ENCODE results near the gene CDCA4. TPM values are rescaled to one million over a fixed set of nuclear protein-coding genes. Genes with fewer than 3 reads are reported as not detected.

Gene CDCA4
- total RNA-seq, 2 experiments from 2014 or later, result 17.7 to 18.8 TPM

- ChIA-PET POLR2A (no interaction called here), CTCF (no interaction called here)
- no peaks in the 10 kb centered on the region for H3K27me3 ChIP-seq (ENCODE audit: control insufficient read depth in 1 of 2, insufficient read depth in 2 of 2, low read length in 2 of 2)
- no peak for TF ChIP-seq CTCF (IDR thresholded peaks at IDR 0.05)
- Mint-ChIP-seq H3K27ac (no peak overlapping the region), H3K36me3 (ENCODE audit: low read depth) (peaks cover 20% of the 10 kb centered on the region), H3K9me3 (no peaks in the 10 kb centered on the region), H3K4me3 (no peak overlapping the region), H3K27me3 (no peaks in the 10 kb centered on the region), H3K4me1 (ENCODE audit: low read depth) (peaks cover 27% of the 10 kb centered on the region)
- no peaks in the 10 kb centered on the region for H3K9me3 ChIP-seq (ENCODE audit: control insufficient read depth in 1 of 2, insufficient read depth in 1 of 2, low read length in 2 of 2)
- DNase-seq (no peak), ATAC-seq (ENCODE audit: poor library complexity) (no peak)
- intact Hi-C loops (cut with DNase I, micrococcal nuclease), result no loop called here
- H3K4me1 ChIP-seq (ENCODE audit: insufficient read depth, low read length), result peaks cover 36% of the 10 kb centered on the region
- peaks cover 37% of the 10 kb centered on the region for H3K36me3 ChIP-seq (ENCODE audit: insufficient read depth, low read length)
- H3K27ac ChIP-seq (ENCODE audit: low read depth in 1 of 2, low read length in 2 of 2), result no peak overlapping the region
- no peak overlapping the region for H3K4me3 ChIP-seq (ENCODE audit: low read length)
These were observed 10.0 kb downstream of the CDCA4 start for GRCh38 chr14:105010891-105011291.

- ATAC-seq (ENCODE audit: poor library complexity) (no peak), DNase-seq (no peak)
- Histone ChIP-seq H3K9me3 (ENCODE audit: control insufficient read depth in 1 of 2, insufficient read depth in 1 of 2, low read length in 2 of 2) (no peaks in the 10 kb centered on the region), H3K4me3 (ENCODE audit: low read length) (no peak overlapping the region), H3K36me3 (ENCODE audit: insufficient read depth, low read length) (peaks cover 37% of the 10 kb centered on the region), H3K4me1 (ENCODE audit: insufficient read depth, low read length) (peaks cover 29% of the 10 kb centered on the region), H3K27ac (ENCODE audit: low read depth in 1 of 2, low read length in 2 of 2) (no peak overlapping the region), H3K27me3 (ENCODE audit: control insufficient read depth in 1 of 2, insufficient read depth in 2 of 2, low read length in 2 of 2) (no peaks in the 10 kb centered on the region)
- Mint-ChIP-seq H3K4me1 (ENCODE audit: low read depth) (peaks cover 21% of the 10 kb centered on the region), H3K27ac (no peak overlapping the region), H3K27me3 (no peaks in the 10 kb centered on the region), H3K4me3 (no peak overlapping the region), H3K9me3 (no peaks in the 10 kb centered on the region), H3K36me3 (ENCODE audit: low read depth) (peaks cover 18% of the 10 kb centered on the region)
- ChIA-PET CTCF (no interaction called here), POLR2A (no interaction called here)
- intact Hi-C loops (cut with DNase I, micrococcal nuclease), result no loop called here
- no peak for TF ChIP-seq CTCF (IDR thresholded peaks at IDR 0.05)
These were observed 10.8 kb downstream of the CDCA4 start for GRCh38 chr14:105010106-105010505.

- Mint-ChIP-seq H3K27me3 (no peaks in the 10 kb centered on the region), H3K4me1 (ENCODE audit: low read depth) (no peaks in the 10 kb centered on the region), H3K4me3 (no peak overlapping the region), H3K27ac (no peak overlapping the region), H3K36me3 (ENCODE audit: low read depth) (peaks cover 18% of the 10 kb centered on the region), H3K9me3 (no peaks in the 10 kb centered on the region)
- H3K27me3 ChIP-seq (ENCODE audit: control insufficient read depth in 1 of 2, insufficient read depth in 2 of 2, low read length in 2 of 2), result no peaks in the 10 kb centered on the region
- TF ChIP-seq CTCF (IDR thresholded peaks at IDR 0.05), result no peak
- H3K9me3 ChIP-seq (ENCODE audit: control insufficient read depth in 1 of 2, insufficient read depth in 1 of 2, low read length in 2 of 2), result no peaks in the 10 kb centered on the region
- intact Hi-C loops (cut with DNase I, micrococcal nuclease), result no loop called here
- ATAC-seq (ENCODE audit: poor library complexity) (no peak), DNase-seq (no peak)
- H3K4me3 ChIP-seq (ENCODE audit: low read length), result no peak overlapping the region
- peaks cover 6% of the 10 kb centered on the region for H3K4me1 ChIP-seq (ENCODE audit: insufficient read depth, low read length)
- H3K36me3 ChIP-seq (ENCODE audit: insufficient read depth, low read length), result peaks cover 37% of the 10 kb centered on the region
- CTCF ChIA-PET, result no interaction called here
- H3K27ac ChIP-seq (ENCODE audit: low read depth in 1 of 2, low read length in 2 of 2), result no peak overlapping the region
- POLR2A ChIA-PET, result no interaction called here
These were observed 13.2 kb downstream of the CDCA4 start for GRCh38 chr14:105007593-105008264.
